Suprapubic skin (tissue), 4 donors: Measurements from ENCODE around the gene PRKACG. TPM values are rescaled to one million over a fixed set of nuclear protein-coding genes. Genes with fewer than 3 reads are reported as not detected.

Source experiments
- DNase-seq, 2 donors: peaks; one replicate each; pipeline ENCODE4 v3.0.0-alpha.2; 2019; ENCODE audit warnings: low spot score in 2 of 2
- H3K27ac ChIP-seq: fragments of 200-600 bp; sonication (generic); one replicate; pipeline ENCODE4 v1.5.1; 2019
- H3K27me3 ChIP-seq: fragments of 200-600 bp; sonication (generic); one replicate; pipeline ENCODE4 v1.5.1; 2019
- H3K36me3 ChIP-seq: fragments of 200-600 bp; sonication (generic); one replicate; pipeline ENCODE4 v1.5.1; 2019
- H3K4me1 ChIP-seq: fragments of 200-600 bp; sonication (generic); one replicate; pipeline ENCODE4 v1.5.1; 2019
- H3K4me3 ChIP-seq: fragments of 200-600 bp; sonication (generic); one replicate; pipeline ENCODE4 v1.5.1; 2019; ENCODE audit warnings: mild to moderate bottlenecking
- H3K9me3 ChIP-seq: fragments of 200-600 bp; sonication (generic); one replicate; pipeline ENCODE4 v1.5.1; 2019
- CTCF ChIP-seq, 2 donors: fragments of 200-600 bp in 1 of 2; fragments of 450-650 bp in 1 of 2; sonication (generic) in 1 of 2; IDR thresholded peaks; one replicate each; pipeline ENCODE4 v1.5.1; 2016 to 2019; ENCODE audit warnings: antibody characterized with exemption in 2 of 2, mild to moderate bottlenecking in 1 of 2, moderate library complexity in 1 of 2
- EP300 ChIP-seq: sonication (generic); formaldehyde crosslinking; IDR thresholded peaks from one replicate; pipeline ENCODE4 v1.6.1; 2017; ENCODE audit warnings: antibody characterized with exemption
- POLR2A ChIP-seq, 2 donors: fragments of 450-650 bp; IDR thresholded peaks; one replicate each; pipeline ENCODE4 v1.6.1; 2017; ENCODE audit warnings: antibody characterized with exemption in 2 of 2, mild to moderate bottlenecking in 2 of 2, moderate library complexity in 2 of 2
- POLR2AphosphoS5 ChIP-seq, 3 donors: sonication (generic); formaldehyde crosslinking; IDR thresholded peaks; one replicate each; pipeline ENCODE4 v1.6.1; 2017; ENCODE audit warnings: antibody characterized with exemption in 3 of 3
- WGBS: methylation state at CpG from one replicate; pipeline ENCODE4 v1.1.5; 2018; 5-methylcytosine and 5-hydroxymethylcytosine counted together
- total RNA-seq, 4 donors: library from RNA; depleted of rRNA; stranded (reverse); fragments of >200 nt; gene quantifications; one replicate each; pipeline ENCODE4 v1.1.0, GENCODE V29; 2016

Gene PRKACG
- total RNA-seq, 4 donors from 2014 or later: not detected

- 80% methylated on average over 8 of the region's 8 CpGs for WGBS
- H3K36me3 ChIP-seq: no peaks in the 10 kb centered on the region
- TF ChIP-seq POLR2AphosphoS5 (IDR thresholded peaks at IDR 0.05) (no peak), EP300 (no peak), POLR2A (IDR thresholded peaks at IDR 0.05) (no peak), CTCF (IDR thresholded peaks at IDR 0.05) (no peak)
These were observed 10.9 kb downstream of the PRKACG start for GRCh38 chr9:69003051-69003450.

GRCh38 chr9:69001921-69002320 is 12.0 kb downstream of the PRKACG start:
- no peak for DNase-seq
- Histone ChIP-seq H3K36me3 (no peaks in the 10 kb centered on the region), H3K27me3 (peaks cover 32% of the 10 kb centered on the region), H3K27ac (no peak overlapping the region), H3K4me1 (no peaks in the 10 kb centered on the region), H3K4me3 (no peak overlapping the region), H3K9me3 (no peaks in the 10 kb centered on the region)
- TF ChIP-seq EP300 (no peak), POLR2A (IDR thresholded peaks at IDR 0.05) (no peak), POLR2AphosphoS5 (IDR thresholded peaks at IDR 0.05) (no peak), CTCF (IDR thresholded peaks at IDR 0.05) (no peak)
- 67% methylated on average over 8 of the region's 8 CpGs for WGBS

More at GRCh38 chr9:69003051-69003450, 10.9 kb downstream of the PRKACG start:
- H3K4me1 ChIP-seq: no peaks in the 10 kb centered on the region
- peaks cover 41% of the 10 kb centered on the region for H3K27me3 ChIP-seq
- H3K4me3 ChIP-seq: no peak overlapping the region
- DNase-seq: no peak
- H3K27ac ChIP-seq: no peak overlapping the region
- H3K9me3 ChIP-seq: no peaks in the 10 kb centered on the region

- no peak for DNase-seq
- H3K4me3 ChIP-seq: no peak overlapping the region
- H3K36me3 ChIP-seq: no peaks in the 10 kb centered on the region
- TF ChIP-seq EP300 (no peak), POLR2AphosphoS5 (IDR thresholded peaks at IDR 0.05) (no peak), POLR2A (IDR thresholded peaks at IDR 0.05) (no peak), CTCF (IDR thresholded peaks at IDR 0.05) (peak; percentile 42 to 68)
- peaks cover 22% of the 10 kb centered on the region for H3K27me3 ChIP-seq
- WGBS: 29% methylated on average over 10 of the region's 10 CpGs
- H3K27ac ChIP-seq: no peak overlapping the region
- H3K9me3 ChIP-seq: no peaks in the 10 kb centered on the region
- H3K4me1 ChIP-seq: no peaks in the 10 kb centered on the region
These were observed 14.4 kb downstream of the PRKACG start for GRCh38 chr9:68999393-69000105.

- no peaks in the 10 kb centered on the region for H3K36me3 ChIP-seq
- no peak for DNase-seq
- H3K4me3 ChIP-seq: no peak overlapping the region
- TF ChIP-seq CTCF (IDR thresholded peaks at IDR 0.05) (no peak), POLR2A (IDR thresholded peaks at IDR 0.05) (no peak), EP300 (no peak)
- 83% methylated on average over 5 of the region's 5 CpGs for WGBS
- H3K27ac ChIP-seq: no peak overlapping the region
- peaks cover 22% of the 10 kb centered on the region for H3K27me3 ChIP-seq
- H3K9me3 ChIP-seq: no peaks in the 10 kb centered on the region
- H3K4me1 ChIP-seq: no peaks in the 10 kb centered on the region
These were observed 15.1 kb downstream of the PRKACG start for GRCh38 chr9:68998812-68999211.

GRCh38 chr9:68998385-68998784 is 15.5 kb downstream of the PRKACG start:
- Histone ChIP-seq H3K4me1 (no peaks in the 10 kb centered on the region), H3K36me3 (no peaks in the 10 kb centered on the region), H3K9me3 (no peaks in the 10 kb centered on the region), H3K4me3 (no peak overlapping the region), H3K27ac (no peak overlapping the region), H3K27me3 (peaks cover 18% of the 10 kb centered on the region)
- DNase-seq: no peak
- TF ChIP-seq CTCF (IDR thresholded peaks at IDR 0.05) (no peak), POLR2A (IDR thresholded peaks at IDR 0.05) (no peak), POLR2AphosphoS5 (IDR thresholded peaks at IDR 0.05) (no peak), EP300 (no peak)
- 71% methylated on average over 4 of the region's 4 CpGs for whole genome bisulfite sequencing
